GM23338 (cell line): ENCODE data around the gene RNF157. TPM values are rescaled to one million over a fixed set of nuclear protein-coding genes. Genes with fewer than 3 reads are reported as not detected.

Experiments used
- ATAC-seq: fragments of 200-7000 bp; cut with Tn5 transposase; 3 replicates; pipeline ENCODE4 v1.9.1; 2020
- DNase-seq: peaks from one replicate; pipeline ENCODE4 v3.0.0-alpha.2; 2015; ENCODE audit warnings: low spot score
- H2AFZ ChIP-seq: fragments of 200-600 bp; sonication (generic); 2 replicates; pipeline ENCODE4 v1.8.0; 2016; ENCODE audit warnings: antibody characterized with exemption, mild to moderate bottlenecking, moderate library complexity
- H3F3A ChIP-seq: fragments of 200-600 bp; sonication (generic); replicated peaks from 2 replicates; pipeline ENCODE4 v1.8.0; 2017; ENCODE audit warnings: antibody characterized with exemption, mixed run types, low read depth
- H3K27ac ChIP-seq: fragments of 200-600 bp; sonication (generic); 2 replicates; pipeline ENCODE4 v1.6.1; 2016; ENCODE audit warnings: low read depth
- H3K27me3 ChIP-seq: fragments of 200-600 bp; sonication (generic); 2 replicates; pipeline ENCODE4 v1.8.0; 2016; ENCODE audit warnings: mild to moderate bottlenecking, mixed run types, moderate library complexity; ENCODE audit not compliant: insufficient read depth
- H3K36me3 ChIP-seq: fragments of 200-600 bp; sonication (generic); 2 replicates; pipeline ENCODE4 v1.8.0; 2016; ENCODE audit warnings: mild to moderate bottlenecking; ENCODE audit not compliant: insufficient read depth
- H3K4me1 ChIP-seq: fragments of 200-600 bp; sonication (generic); 2 replicates; pipeline ENCODE4 v1.8.0; 2016; ENCODE audit warnings: mild to moderate bottlenecking, moderate library complexity; ENCODE audit not compliant: insufficient read depth
- H3K4me2 ChIP-seq: fragments of 200-600 bp; sonication (generic); 2 replicates; pipeline ENCODE4 v1.7.1; 2017; ENCODE audit warnings: mixed run types
- H3K4me3 ChIP-seq: fragments of 200-600 bp; sonication (generic); 2 replicates; pipeline ENCODE4 v1.6.1; 2016; ENCODE audit warnings: mixed run types
- H3K79me2 ChIP-seq: fragments of 200-600 bp; sonication (generic); replicated peaks from 2 replicates; pipeline ENCODE4 v1.8.0; 2017; ENCODE audit warnings: mild to moderate bottlenecking; ENCODE audit not compliant: insufficient read depth
- H3K9me2 ChIP-seq: fragments of 200-600 bp; sonication (generic); 2 replicates; pipeline ENCODE4 v1.8.0; 2017; ENCODE audit not compliant: insufficient read depth
- H4K20me1 ChIP-seq: fragments of 200-600 bp; sonication (generic); replicated peaks from 2 replicates; pipeline ENCODE4 v1.8.0; 2017; ENCODE audit warnings: mild to moderate bottlenecking; ENCODE audit not compliant: insufficient read depth
- H3K27ac Mint-ChIP-seq: 2 replicates; pipeline ENCODE4 v1.8.0; 2020; ENCODE audit warnings: inconsistent platforms, mild to moderate bottlenecking, moderate library complexity, mixed read lengths
- H3K27me3 Mint-ChIP-seq: 3 replicates; pipeline ENCODE4 v1.8.0; 2022; ENCODE audit warnings: low read depth, mild to moderate bottlenecking, moderate library complexity, mixed read lengths, inconsistent platforms; ENCODE audit not compliant: insufficient read depth, poor library complexity
- H3K36me3 Mint-ChIP-seq: 3 replicates; pipeline ENCODE4 v1.8.0; 2021; ENCODE audit warnings: low read depth, mild to moderate bottlenecking, inconsistent platforms, moderate library complexity, mixed read lengths
- H3K4me1 Mint-ChIP-seq: 3 replicates; pipeline ENCODE4 v1.8.0; 2020; ENCODE audit warnings: mild to moderate bottlenecking, inconsistent platforms, mixed read lengths
- H3K4me3 Mint-ChIP-seq: 3 replicates; pipeline ENCODE4 v1.8.0; 2021; ENCODE audit warnings: moderate library complexity, mild to moderate bottlenecking, inconsistent platforms, mixed read lengths
- H3K9me3 Mint-ChIP-seq: 3 replicates; pipeline ENCODE4 v1.8.0; 2020; ENCODE audit warnings: moderate library complexity, mild to moderate bottlenecking, inconsistent platforms, mixed read lengths
- CREB1 ChIP-seq: fragments of 250-450 bp; sonication (Bioruptor Pico); IDR thresholded peaks from 2 replicates; pipeline ENCODE4 v1.5.0; 2020; ENCODE audit warnings: low read depth, mild to moderate bottlenecking, moderate library complexity
- JUNB ChIP-seq: IDR thresholded peaks from one replicate; pipeline ENCODE4 v1.6.1; 2016; ENCODE audit warnings: antibody characterized with exemption; ENCODE audit not compliant: unreplicated experiment
- NANOG ChIP-seq: IDR thresholded peaks from 2 replicates; pipeline ENCODE4 v1.6.1; 2016; ENCODE audit warnings: antibody characterized with exemption, borderline replicate concordance
- ZNF114 ChIP-seq: fragments of 250-450 bp; sonication (Bioruptor Pico); IDR thresholded peaks from 2 replicates; pipeline ENCODE4 v1.5.0; 2020; ENCODE audit warnings: mild to moderate bottlenecking, moderate library complexity
- polyA plus RNA-seq: library from polyadenylated mRNA; unstranded; fragments of >200 nt; fragmentation: Nextera tagmentation; extraction: Ambion mirVana; gene quantifications from 2 replicates; pipeline ENCODE4 v1.2.1, GENCODE V29; 2016
- total RNA-seq: library from RNA; depleted of rRNA; stranded (reverse); fragments of >200 nt; shearing (Covaris generic); gene quantifications from 2 replicates; pipeline ENCODE4 v1.2.3, GENCODE V29; 2014
- TF ChIP-seq, protein P1 (sequence below): fragments of 250-450 bp; sonication (Bioruptor Pico); IDR thresholded peaks from 2 replicates; pipeline ENCODE4 v1.5.0; 2020; ENCODE audit warnings: mild to moderate bottlenecking, moderate library complexity

RNF157 gene
- total and polyA plus RNA-seq, 2 experiments from 2014 or later = 7.8 to 11.7 TPM

DNA sequence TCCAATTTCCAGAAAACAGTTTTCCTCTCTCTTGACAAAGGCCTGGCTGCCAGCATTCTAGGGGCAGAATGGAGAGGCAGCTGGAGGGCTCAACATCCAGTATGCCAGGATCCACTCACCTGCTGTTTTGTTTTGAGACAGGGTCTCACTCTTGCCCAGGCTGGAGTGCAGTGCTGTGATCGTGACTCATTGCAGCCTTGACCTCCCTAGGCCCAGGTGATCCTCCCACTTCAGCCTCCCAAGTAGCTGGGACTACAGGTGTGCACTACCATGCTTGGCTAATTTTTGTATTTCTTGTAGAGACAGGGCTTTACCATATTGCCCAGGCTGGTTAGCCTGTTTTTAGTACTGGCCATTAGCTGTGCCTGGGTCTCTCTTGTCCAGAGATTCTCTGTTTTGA lies 70.2 kb downstream of the RNF157 start (continued):
- TF ChIP-seq, protein P1, sequence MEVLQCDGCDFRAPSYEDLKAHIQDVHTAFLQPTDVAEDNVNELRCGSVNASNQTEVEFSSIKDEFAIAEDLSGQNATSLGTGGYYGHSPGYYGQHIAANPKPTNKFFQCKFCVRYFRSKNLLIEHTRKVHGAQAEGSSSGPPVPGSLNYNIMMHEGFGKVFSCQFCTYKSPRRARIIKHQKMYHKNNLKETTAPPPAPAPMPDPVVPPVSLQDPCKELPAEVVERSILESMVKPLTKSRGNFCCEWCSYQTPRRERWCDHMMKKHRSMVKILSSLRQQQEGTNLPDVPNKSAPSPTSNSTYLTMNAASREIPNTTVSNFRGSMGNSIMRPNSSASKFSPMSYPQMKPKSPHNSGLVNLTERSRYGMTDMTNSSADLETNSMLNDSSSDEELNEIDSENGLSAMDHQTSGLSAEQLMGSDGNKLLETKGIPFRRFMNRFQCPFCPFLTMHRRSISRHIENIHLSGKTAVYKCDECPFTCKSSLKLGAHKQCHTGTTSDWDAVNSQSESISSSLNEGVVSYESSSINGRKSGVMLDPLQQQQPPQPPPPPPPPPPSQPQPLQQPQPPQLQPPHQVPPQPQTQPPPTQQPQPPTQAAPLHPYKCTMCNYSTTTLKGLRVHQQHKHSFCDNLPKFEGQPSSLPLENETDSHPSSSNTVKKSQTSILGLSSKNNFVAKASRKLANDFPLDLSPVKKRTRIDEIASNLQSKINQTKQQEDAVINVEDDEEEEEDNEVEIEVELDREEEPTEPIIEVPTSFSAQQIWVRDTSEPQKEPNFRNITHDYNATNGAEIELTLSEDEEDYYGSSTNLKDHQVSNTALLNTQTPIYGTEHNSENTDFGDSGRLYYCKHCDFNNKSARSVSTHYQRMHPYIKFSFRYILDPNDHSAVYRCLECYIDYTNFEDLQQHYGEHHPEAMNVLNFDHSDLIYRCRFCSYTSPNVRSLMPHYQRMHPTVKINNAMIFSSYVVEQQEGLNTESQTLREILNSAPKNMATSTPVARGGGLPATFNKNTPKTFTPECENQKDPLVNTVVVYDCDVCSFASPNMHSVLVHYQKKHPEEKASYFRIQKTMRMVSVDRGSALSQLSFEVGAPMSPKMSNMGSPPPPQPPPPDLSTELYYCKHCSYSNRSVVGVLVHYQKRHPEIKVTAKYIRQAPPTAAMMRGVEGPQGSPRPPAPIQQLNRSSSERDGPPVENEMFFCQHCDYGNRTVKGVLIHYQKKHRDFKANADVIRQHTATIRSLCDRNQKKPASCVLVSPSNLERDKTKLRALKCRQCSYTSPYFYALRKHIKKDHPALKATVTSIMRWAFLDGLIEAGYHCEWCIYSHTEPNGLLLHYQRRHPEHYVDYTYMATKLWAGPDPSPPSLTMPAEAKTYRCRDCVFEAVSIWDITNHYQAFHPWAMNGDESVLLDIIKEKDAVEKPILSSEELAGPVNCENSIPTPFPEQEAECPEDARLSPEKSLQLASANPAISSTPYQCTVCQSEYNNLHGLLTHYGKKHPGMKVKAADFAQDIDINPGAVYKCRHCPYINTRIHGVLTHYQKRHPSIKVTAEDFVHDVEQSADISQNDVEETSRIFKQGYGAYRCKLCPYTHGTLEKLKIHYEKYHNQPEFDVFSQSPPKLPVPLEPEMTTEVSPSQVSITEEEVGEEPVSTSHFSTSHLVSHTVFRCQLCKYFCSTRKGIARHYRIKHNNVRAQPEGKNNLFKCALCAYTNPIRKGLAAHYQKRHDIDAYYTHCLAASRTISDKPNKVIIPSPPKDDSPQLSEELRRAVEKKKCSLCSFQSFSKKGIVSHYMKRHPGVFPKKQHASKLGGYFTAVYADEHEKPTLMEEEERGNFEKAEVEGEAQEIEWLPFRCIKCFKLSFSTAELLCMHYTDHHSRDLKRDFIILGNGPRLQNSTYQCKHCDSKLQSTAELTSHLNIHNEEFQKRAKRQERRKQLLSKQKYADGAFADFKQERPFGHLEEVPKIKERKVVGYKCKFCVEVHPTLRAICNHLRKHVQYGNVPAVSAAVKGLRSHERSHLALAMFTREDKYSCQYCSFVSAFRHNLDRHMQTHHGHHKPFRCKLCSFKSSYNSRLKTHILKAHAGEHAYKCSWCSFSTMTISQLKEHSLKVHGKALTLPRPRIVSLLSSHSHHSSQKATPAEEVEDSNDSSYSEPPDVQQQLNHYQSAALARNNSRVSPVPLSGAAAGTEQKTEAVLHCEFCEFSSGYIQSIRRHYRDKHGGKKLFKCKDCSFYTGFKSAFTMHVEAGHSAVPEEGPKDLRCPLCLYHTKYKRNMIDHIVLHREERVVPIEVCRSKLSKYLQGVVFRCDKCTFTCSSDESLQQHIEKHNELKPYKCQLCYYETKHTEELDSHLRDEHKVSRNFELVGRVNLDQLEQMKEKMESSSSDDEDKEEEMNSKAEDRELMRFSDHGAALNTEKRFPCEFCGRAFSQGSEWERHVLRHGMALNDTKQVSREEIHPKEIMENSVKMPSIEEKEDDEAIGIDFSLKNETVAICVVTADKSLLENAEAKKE (CRISPR knock-in tag) = no peak
- TF ChIP-seq ZNF114 (CRISPR knock-in tag) (no peak), NANOG (no peak), CREB1 (CRISPR knock-in tag) (no peak)

DNA sequence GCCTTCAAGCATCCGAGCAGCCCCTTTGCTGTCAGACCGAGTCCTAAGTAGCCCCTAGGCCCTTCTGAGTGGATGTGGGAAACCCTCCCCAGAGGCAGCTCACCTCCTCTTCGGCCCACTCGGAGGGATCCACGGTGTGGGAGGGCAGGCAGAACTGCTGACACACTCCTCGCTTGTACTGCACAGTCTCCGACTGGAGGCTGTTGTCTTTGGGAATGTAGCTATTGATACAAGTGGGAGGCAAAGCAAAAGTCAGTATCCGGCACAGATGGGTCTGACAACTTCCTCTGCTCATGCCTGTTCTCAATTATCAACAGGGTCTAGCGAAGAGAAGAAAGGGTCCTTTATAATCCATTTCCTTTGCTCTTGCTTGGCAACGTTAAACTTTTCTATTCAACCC lies 73.4 kb downstream of the RNF157 start:
- Mint-ChIP-seq H3K4me3 (no peak overlapping the region), H3K4me1 (peaks cover 16% of the 10 kb centered on the region), H3K27me3 (peaks cover 2% of the 10 kb centered on the region), H3K36me3 (no peaks in the 10 kb centered on the region), H3K9me3 (no peaks in the 10 kb centered on the region), H3K27ac (no peak overlapping the region)
- no peaks in the 10 kb centered on the region for H3K36me3 ChIP-seq
- peaks cover 14% of the 10 kb centered on the region for H3K4me1 ChIP-seq
- no peak for ATAC-seq
- H3K79me2 ChIP-seq = no peaks in the 10 kb centered on the region
- no peaks in the 10 kb centered on the region for H3K9me2 ChIP-seq
- no peaks in the 10 kb centered on the region for H4K20me1 ChIP-seq
- DNase-seq = no peak
- no peak overlapping the region for H3K4me3 ChIP-seq
- H3K27ac ChIP-seq = no peak overlapping the region
- H3K4me2 ChIP-seq = no peak overlapping the region
- peaks cover 8% of the 10 kb centered on the region; the same call in 1 of the 2 replicates for H3F3A ChIP-seq
- H2AFZ ChIP-seq = no peak overlapping the region
- no peaks in the 10 kb centered on the region for H3K27me3 ChIP-seq
- no peak for TF ChIP-seq JUNB

DNA sequence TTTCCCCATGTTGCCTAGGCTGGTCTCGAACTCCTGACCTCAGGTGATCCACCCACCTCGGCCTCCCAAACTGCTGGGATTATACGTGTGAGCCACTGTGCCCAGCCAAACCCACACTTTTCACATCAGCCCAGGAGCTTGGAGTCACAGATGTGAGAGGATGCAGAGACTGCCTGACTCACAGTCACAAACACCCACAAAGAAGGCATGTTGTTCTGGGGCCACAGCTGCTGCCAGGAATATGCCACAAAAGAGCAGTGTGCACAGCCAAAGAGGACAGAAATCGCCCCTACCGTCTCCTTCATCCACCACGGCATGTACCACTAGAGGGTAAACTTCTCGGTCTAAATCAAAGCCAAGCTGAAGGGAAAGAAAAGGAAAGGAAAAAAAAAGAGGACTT lies 74.1 kb downstream of the RNF157 start:
- no peak overlapping the region for H3K4me2 ChIP-seq
- H3K4me1 ChIP-seq = peaks cover 14% of the 10 kb centered on the region
- no peaks in the 10 kb centered on the region for H4K20me1 ChIP-seq
- H3K27ac Mint-ChIP-seq = no peak overlapping the region; the same call in 1 of the 2 replicates
- H2AFZ ChIP-seq = no peak overlapping the region
- no peak for DNase-seq
- H3K4me1 Mint-ChIP-seq = peaks cover 16% of the 10 kb centered on the region
- H3K27me3 Mint-ChIP-seq = peaks cover 2% of the 10 kb centered on the region
- H3K4me3 ChIP-seq = no peak overlapping the region
- no peaks in the 10 kb centered on the region for H3K36me3 ChIP-seq
- H3K9me3 Mint-ChIP-seq = no peaks in the 10 kb centered on the region
- no peak overlapping the region for H3K4me3 Mint-ChIP-seq
- no peak for ATAC-seq
- no peak overlapping the region for H3K27ac ChIP-seq
- peaks cover 8% of the 10 kb centered on the region; the same call in 1 of the 2 replicates for H3F3A ChIP-seq
- no peaks in the 10 kb centered on the region for H3K27me3 ChIP-seq
- no peaks in the 10 kb centered on the region for H3K36me3 Mint-ChIP-seq
- no peaks in the 10 kb centered on the region for H3K9me2 ChIP-seq
- no peaks in the 10 kb centered on the region for H3K79me2 ChIP-seq
- TF ChIP-seq, protein P1 (CRISPR knock-in tag) = no peak
- no peak for TF ChIP-seq JUNB
